Kidney epithelial cell (primary cell): ENCODE results near the gene PRR23E. TPM values are rescaled to one million over a fixed set of nuclear protein-coding genes. Genes with fewer than 3 reads are reported as not detected.

Source experiments
- DNase-seq: peaks from one replicate; pipeline ENCODE4 v3.0.0-alpha.2; 2010; ENCODE audit warnings: low read depth
- H3K27me3 ChIP-seq: 2 replicates; pipeline ENCODE4 v1.6.0; 2011; ENCODE audit warnings: low read length; ENCODE audit not compliant: control insufficient read depth, insufficient read depth
- H3K36me3 ChIP-seq: 2 replicates; pipeline ENCODE4 v1.5.1; 2011; ENCODE audit warnings: low read length; ENCODE audit not compliant: control insufficient read depth, insufficient read depth
- H3K4me3 ChIP-seq: 2 replicates; pipeline ENCODE4 v1.5.1; 2011; ENCODE audit warnings: low read depth, mild to moderate bottlenecking, control low read depth, low read length
- total RNA-seq: library from RNA; depleted of rRNA; stranded (reverse); fragments of >200 nt; gene quantifications from 2 replicates; pipeline ENCODE4 v1.2.3, GENCODE V29; 2015
- TF ChIP-seq, protein P1 (sequence below): IDR thresholded peaks from 2 replicates; pipeline ENCODE4 v1.5.1; 2011; ENCODE audit warnings: mild to moderate bottlenecking, moderate library complexity, low read length, control low read depth, inconsistent platforms; ENCODE audit not compliant: insufficient read depth, poor library complexity, severe bottlenecking

PRR23E gene
- total RNA-seq, 1 donor from 2014 or later, result not detected

DNA sequence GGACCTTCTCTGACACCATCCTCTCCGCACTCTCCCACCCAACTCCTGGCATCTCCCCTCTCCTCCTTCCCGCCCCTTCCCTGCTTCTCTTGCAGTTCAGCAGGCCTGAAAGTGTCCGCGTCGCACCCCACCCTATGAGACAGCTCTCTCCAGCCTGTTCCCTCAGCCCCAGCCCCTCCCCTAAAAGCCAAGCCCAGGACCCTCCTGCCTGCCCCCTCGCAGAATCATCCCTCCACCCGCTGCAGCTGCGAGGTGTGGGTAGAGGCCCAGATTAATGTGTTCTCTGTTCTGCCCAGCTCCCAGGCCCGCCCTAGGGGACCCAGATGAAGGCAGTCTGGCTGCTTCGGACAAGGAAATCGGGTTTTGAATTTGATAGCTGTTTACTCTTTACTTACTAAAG, 410 bp downstream of the PRR23E start:
- Histone ChIP-seq H3K27me3 (no peaks in the 10 kb centered on the region), H3K36me3 (no peaks in the 10 kb centered on the region), H3K4me3 (no peak overlapping the region)
- DNase-seq, result no peak
- TF ChIP-seq, protein P1, sequence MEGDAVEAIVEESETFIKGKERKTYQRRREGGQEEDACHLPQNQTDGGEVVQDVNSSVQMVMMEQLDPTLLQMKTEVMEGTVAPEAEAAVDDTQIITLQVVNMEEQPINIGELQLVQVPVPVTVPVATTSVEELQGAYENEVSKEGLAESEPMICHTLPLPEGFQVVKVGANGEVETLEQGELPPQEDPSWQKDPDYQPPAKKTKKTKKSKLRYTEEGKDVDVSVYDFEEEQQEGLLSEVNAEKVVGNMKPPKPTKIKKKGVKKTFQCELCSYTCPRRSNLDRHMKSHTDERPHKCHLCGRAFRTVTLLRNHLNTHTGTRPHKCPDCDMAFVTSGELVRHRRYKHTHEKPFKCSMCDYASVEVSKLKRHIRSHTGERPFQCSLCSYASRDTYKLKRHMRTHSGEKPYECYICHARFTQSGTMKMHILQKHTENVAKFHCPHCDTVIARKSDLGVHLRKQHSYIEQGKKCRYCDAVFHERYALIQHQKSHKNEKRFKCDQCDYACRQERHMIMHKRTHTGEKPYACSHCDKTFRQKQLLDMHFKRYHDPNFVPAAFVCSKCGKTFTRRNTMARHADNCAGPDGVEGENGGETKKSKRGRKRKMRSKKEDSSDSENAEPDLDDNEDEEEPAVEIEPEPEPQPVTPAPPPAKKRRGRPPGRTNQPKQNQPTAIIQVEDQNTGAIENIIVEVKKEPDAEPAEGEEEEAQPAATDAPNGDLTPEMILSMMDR, result no peak

DNA sequence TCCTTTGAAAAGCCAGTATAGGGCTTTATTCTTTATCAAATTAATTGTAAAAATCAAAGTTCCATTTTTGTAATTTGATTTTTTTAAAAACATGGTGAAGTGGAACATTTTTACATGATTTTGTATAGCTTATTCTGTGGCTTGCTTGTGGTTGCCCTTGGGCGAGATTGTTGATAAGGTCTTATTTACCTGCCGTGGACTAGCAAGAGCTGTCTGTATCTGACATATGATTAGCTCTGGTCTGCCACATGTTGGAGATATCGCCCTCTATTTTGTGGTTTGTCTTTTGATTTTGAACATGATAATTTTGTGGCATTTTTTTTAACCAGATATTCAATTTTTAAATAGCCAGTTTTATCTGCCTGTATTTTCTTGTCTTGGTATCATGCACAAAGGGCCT, 844 bp downstream of the PRR23E start:
- H3K36me3 ChIP-seq, result no peaks in the 10 kb centered on the region
- no peaks in the 10 kb centered on the region for H3K27me3 ChIP-seq
- DNase-seq, result no peak
- H3K4me3 ChIP-seq, result no peak overlapping the region
- TF ChIP-seq, protein P1, result no peak

DNA sequence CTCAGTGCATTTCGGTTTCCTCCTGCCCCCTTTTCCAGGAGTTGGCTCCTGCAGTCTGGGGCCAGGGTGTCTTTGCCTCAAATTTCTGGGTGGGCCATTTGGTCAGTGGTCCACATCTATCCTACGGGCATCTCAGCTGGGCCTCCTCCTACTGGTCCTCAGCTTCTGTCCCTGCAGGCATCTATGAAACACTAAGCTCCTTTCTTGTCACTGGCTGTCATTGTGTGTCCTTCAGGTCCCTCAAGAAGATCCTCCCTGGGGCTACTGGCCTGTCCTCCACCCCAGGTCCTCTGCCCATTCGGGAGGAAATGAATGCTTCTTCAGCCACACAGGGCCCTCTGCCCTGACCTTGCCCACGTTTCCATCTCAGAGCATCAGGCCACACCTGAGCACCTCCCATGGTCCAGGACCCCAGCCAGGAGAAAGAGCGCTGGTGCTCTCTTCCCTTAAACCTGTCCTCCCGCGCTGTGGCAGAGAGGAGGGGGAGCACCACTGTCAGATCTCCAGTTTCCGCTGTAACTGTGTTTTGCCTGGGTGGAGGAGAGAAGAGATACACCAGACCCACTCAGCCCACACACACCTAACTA, 1.8 kb downstream of the PRR23E start:
- TF ChIP-seq, protein P1, result no peak
- H3K4me3 ChIP-seq, result no peak overlapping the region
- H3K27me3 ChIP-seq, result no peaks in the 10 kb centered on the region
- no peak for DNase-seq
- H3K36me3 ChIP-seq, result no peaks in the 10 kb centered on the region

DNA sequence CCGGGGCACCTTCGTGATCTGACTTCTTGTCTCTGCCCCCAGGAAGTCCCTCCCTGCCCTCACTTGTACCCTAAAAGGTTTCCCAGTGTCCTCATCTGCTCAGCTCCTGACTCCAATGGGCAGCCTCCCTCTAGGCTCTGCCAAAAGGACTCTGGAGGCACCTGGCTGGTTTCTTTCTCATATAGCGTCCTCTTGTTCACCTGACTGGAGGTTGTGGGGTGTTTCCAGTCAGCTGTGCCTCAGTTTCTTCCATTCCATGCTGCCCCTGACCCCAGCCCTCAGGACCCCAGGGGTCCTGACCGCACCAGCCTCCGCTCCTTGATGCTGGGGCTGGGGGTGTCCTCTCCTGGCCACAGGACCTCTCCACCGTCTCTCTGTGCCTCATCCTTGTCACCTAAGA, 2.5 kb downstream of the PRR23E start:
- DNase-seq, result no peak
- Histone ChIP-seq H3K27me3 (peaks cover 2% of the 10 kb centered on the region), H3K36me3 (no peaks in the 10 kb centered on the region), H3K4me3 (no peak overlapping the region)
- TF ChIP-seq, protein P1, result no peak

DNA sequence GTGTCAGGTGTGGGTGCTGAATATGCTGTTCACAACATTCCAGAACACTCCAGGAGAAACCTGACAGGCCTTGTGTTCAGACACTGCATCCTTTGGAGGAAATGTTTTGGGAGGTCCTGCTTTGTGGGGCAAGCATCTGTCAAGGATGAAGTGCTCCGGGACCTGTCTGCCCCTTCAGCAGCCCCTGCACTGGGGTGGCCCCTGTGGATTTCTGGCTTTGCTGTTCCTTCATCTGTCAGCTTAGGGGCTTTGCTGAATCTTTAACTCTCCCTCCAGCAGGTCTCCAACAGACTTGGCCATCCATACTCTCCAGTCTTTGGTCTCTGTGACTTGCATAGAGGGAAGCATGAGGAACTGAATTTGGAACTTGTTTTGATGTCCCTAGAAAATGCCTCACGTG, 3.1 kb downstream of the PRR23E start:
- DNase-seq, result no peak
- Histone ChIP-seq H3K4me3 (no peak overlapping the region), H3K27me3 (peaks cover 2% of the 10 kb centered on the region), H3K36me3 (no peaks in the 10 kb centered on the region)
- TF ChIP-seq, protein P1, result no peak
